ENCODE measurements around the gene CFAP210.
"Not testable (repeated sequence)": the region's sequence is repeated elsewhere in the genome, so short reads cannot be mapped to it uniquely, and the experiment has no call there.

GRCh38 chr2:169615982-169616381 lies 78.2 kb downstream of the CFAP210 start:
- TF ChIP-seq EZH2 (IDR thresholded peaks at IDR 0.05); POLR2AphosphoS5 (IDR thresholded peaks at IDR 0.05; ENCODE audit: borderline replicate concordance, low read depth, low read length): not testable (repeated sequence)
